SU-DHL-6 (cell line): Measurements from ENCODE around the gene ADCY7.

Source experiments
- EZH2phosphoT487 ChIP-seq: fragments of 200-600 bp; sonication (generic), shearing (Covaris generic); conservative IDR thresholded peaks from 2 replicates; pipeline ENCODE4 v1.6.1; 2018; ENCODE audit warnings: mild to moderate bottlenecking, antibody characterized with exemption, low read length, moderate library complexity, mixed read lengths
- TF ChIP-seq, protein P1 (sequence below): fragments of 200-600 bp; sonication (generic); IDR thresholded peaks from one replicate; pipeline ENCODE4 v1.5.1; 2017; ENCODE audit warnings: antibody characterized with exemption, mild to moderate bottlenecking, low read length, moderate library complexity; ENCODE audit not compliant: insufficient read depth, poor library complexity, severe bottlenecking

DNA sequence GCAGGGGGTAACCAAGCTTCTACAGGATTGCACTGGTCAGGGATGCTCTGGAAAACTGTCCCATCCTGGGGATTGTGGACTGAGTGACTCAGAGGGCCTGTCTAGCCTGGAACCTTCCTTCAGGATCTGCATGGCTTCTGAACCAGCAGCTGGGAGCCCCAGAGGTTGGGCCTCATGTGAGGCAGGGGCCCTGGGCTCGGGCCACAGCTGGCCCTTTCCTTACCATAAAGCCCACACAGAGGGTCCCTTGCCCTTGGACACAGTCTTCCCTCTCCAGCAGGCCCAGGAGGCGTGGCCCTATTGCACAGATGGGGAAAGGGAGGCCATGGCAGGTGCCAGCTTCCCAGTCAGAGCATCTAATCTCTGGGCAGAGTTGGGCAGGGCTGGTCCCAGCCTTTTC is 30.5 kb downstream of the ADCY7 start:
- TF ChIP-seq, protein P1, sequence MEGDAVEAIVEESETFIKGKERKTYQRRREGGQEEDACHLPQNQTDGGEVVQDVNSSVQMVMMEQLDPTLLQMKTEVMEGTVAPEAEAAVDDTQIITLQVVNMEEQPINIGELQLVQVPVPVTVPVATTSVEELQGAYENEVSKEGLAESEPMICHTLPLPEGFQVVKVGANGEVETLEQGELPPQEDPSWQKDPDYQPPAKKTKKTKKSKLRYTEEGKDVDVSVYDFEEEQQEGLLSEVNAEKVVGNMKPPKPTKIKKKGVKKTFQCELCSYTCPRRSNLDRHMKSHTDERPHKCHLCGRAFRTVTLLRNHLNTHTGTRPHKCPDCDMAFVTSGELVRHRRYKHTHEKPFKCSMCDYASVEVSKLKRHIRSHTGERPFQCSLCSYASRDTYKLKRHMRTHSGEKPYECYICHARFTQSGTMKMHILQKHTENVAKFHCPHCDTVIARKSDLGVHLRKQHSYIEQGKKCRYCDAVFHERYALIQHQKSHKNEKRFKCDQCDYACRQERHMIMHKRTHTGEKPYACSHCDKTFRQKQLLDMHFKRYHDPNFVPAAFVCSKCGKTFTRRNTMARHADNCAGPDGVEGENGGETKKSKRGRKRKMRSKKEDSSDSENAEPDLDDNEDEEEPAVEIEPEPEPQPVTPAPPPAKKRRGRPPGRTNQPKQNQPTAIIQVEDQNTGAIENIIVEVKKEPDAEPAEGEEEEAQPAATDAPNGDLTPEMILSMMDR = no peak
- TF ChIP-seq EZH2phosphoT487 = no peak
